Measurements from ENCODE around the gene RNF4. TPM values are rescaled to one million over a fixed set of nuclear protein-coding genes. Genes with fewer than 3 reads are reported as not detected.

The RNF4 gene
- total RNA-seq, 1 experiment from 2014 or later: 92.0 TPM

- WGBS (ENCODE audit: extremely low coverage, insufficient read length, low lambda C conversion rate): no CpG with 5 or more reads among the region's 7 CpGs
- no peak overlapping the region for H3K27ac Mint-ChIP-seq
- H2BK15ac ChIP-seq (ENCODE audit: low read depth, low read length): no peak overlapping the region
These were observed 1.9 kb downstream of the RNF4 start for GRCh38 chr4:2470791-2471190.

More at GRCh38 chr4:2470791-2471190, 1.9 kb downstream of the RNF4 start:
- H3K27me3 Mint-ChIP-seq (ENCODE audit: low read depth): no peaks in the 10 kb centered on the region
- Histone ChIP-seq H3K79me2 (ENCODE audit: insufficient read depth, low read length) (peaks cover 61% of the 10 kb centered on the region), H3K56ac (ENCODE audit: insufficient read length, low read depth, low read length) (no peak overlapping the region), H2BK120ac (ENCODE audit: low read depth, low read length, poor library complexity, severe bottlenecking) (no peak overlapping the region), H3K27ac (ENCODE audit: insufficient read length, low read depth, low read length) (no peak overlapping the region), H3K23me2 (ENCODE audit: insufficient read length, low read depth, low read length, poor library complexity, severe bottlenecking) (peaks cover 15% of the 10 kb centered on the region), H3T11ph (ENCODE audit: low read length) (no peak overlapping the region), H2AFZ (ENCODE audit: low read length) (no peak overlapping the region), H3K18ac (ENCODE audit: insufficient read length, low read depth, low read length) (no peak overlapping the region), H3K14ac (ENCODE audit: insufficient read depth, low read length) (no peak overlapping the region), H2BK12ac (ENCODE audit: insufficient read length, low read depth, low read length) (no peak overlapping the region), H4K91ac (ENCODE audit: insufficient read length, low read depth, low read length) (no peak overlapping the region), H3K4me1 (ENCODE audit: insufficient read depth, low read length) (peaks cover 4% of the 10 kb centered on the region), H3K4ac (ENCODE audit: low read depth, low read length) (no peak overlapping the region), H3K27me3 (ENCODE audit: insufficient read depth, low read length) (no peaks in the 10 kb centered on the region), H3K9ac (ENCODE audit: extremely low read depth, insufficient read length, low read length) (peak overlapping the region; percentile 40), H3K23ac (ENCODE audit: insufficient read length, low read depth, low read length) (no peak overlapping the region), H4K8ac (replicated peaks; ENCODE audit: insufficient read length, low read depth, low read length) (no peak overlapping the region), H2AK5ac (ENCODE audit: insufficient read length, low read length) (no peak overlapping the region), H4K20me1 (ENCODE audit: control insufficient read depth, insufficient read depth, insufficient read length) (no peaks in the 10 kb centered on the region), H2BK5ac (ENCODE audit: insufficient read length, low read length) (no peak overlapping the region), H3K4me2 (ENCODE audit: insufficient read depth, insufficient read length, low read length) (peak overlapping the region; percentile 99), H2BK20ac (ENCODE audit: low read depth, low read length, poor library complexity, severe bottlenecking) (no peak overlapping the region), H3K79me1 (ENCODE audit: insufficient read depth, low read depth, low read length, poor library complexity, severe bottlenecking) (peaks cover 3% of the 10 kb centered on the region), H3K9me3 (ENCODE audit: control insufficient read depth, low read depth, low read length) (no peaks in the 10 kb centered on the region), H4K5ac (ENCODE audit: insufficient read length, low read depth, low read length) (no peak overlapping the region)
- no peak for TF ChIP-seq CTCF (conservative IDR thresholded peaks at IDR 0.05)
- H3K4me1 Mint-ChIP-seq: peaks cover 30 to 32% of the 10 kb centered on the region in 2 experiments
- no peak for DNase-seq
- peak overlapping the region; percentile 95 to 98 for H3K4me3 Mint-ChIP-seq
- H3K9me3 Mint-ChIP-seq: no peaks in the 10 kb centered on the region
- peaks cover 44 to 61% (median 57%) of the 10 kb centered on the region in 3 experiments for H3K36me3 Mint-ChIP-seq (ENCODE audit: insufficient read depth in 1 of 3, low read depth in 3 of 3)
